ENCODE data around the gene PAK5.

DNA sequence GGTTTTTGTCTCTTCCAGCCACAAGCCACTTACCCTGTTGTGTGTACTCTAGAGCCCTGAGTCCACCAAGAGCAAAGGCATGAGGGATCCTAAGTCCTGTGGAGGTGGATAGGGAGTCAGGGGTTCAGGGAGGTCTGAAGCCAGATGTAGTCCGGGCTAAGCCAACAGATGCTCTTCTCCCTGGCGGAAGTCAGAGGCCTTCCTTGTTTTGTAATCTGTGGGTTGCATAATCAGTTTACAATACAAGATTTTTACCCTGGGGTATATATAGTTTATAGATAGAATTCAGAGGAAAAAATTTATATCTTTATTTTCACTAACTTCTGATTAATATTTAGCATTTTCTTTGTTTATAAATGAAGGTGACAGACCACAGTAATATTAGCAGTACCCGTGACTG, 315.2 kb downstream of the PAK5 start:
- TF ChIP-seq, protein P1, sequence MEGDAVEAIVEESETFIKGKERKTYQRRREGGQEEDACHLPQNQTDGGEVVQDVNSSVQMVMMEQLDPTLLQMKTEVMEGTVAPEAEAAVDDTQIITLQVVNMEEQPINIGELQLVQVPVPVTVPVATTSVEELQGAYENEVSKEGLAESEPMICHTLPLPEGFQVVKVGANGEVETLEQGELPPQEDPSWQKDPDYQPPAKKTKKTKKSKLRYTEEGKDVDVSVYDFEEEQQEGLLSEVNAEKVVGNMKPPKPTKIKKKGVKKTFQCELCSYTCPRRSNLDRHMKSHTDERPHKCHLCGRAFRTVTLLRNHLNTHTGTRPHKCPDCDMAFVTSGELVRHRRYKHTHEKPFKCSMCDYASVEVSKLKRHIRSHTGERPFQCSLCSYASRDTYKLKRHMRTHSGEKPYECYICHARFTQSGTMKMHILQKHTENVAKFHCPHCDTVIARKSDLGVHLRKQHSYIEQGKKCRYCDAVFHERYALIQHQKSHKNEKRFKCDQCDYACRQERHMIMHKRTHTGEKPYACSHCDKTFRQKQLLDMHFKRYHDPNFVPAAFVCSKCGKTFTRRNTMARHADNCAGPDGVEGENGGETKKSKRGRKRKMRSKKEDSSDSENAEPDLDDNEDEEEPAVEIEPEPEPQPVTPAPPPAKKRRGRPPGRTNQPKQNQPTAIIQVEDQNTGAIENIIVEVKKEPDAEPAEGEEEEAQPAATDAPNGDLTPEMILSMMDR (IDR thresholded peaks at IDR 0.05 in 2 of 3, conservative IDR thresholded peaks at IDR 0.05 in 1 of 3; ENCODE audit: borderline replicate concordance in 1 of 3, insufficient read depth in 1 of 3, low read depth in 2 of 3, low read length in 2 of 3): no peak
- TF ChIP-seq ELF1 (IDR thresholded peaks at IDR 0.05; ENCODE audit: borderline replicate concordance, low read depth) (no peak), SIN3A (IDR thresholded peaks at IDR 0.05; ENCODE audit: low read depth) (no peak), EZH2phosphoT487 (IDR thresholded peaks at IDR 0.05; ENCODE audit: borderline replicate concordance) (no peak), ZFX (IDR thresholded peaks at IDR 0.05) (no peak), FOSL1 (IDR thresholded peaks at IDR 0.05; ENCODE audit: low read depth) (no peak), POLR2AphosphoS5 (IDR thresholded peaks at IDR 0.05; ENCODE audit: low read depth, low read length) (no peak)
